Body of pancreas (tissue), 4 donors: ENCODE results near the gene ARMH1. TPM values are rescaled to one million over a fixed set of nuclear protein-coding genes. Genes with fewer than 3 reads are reported as not detected.

Source experiments
- ATAC-seq: fragments of 150-250 bp; one replicate; pipeline ENCODE4 v1.9.1; 2016
- DNase-seq, 4 donors: peaks; one replicate each; pipeline ENCODE4 v3.0.0-alpha.2; 2019
- H3K27ac ChIP-seq, 4 donors: fragments of 200-600 bp; sonication (generic); 1 replicate in 3 of 4; 2 replicates in 1 of 4; pipeline versions ENCODE4 v1.5.1 to v1.6.1; 2016 to 2019; ENCODE audit warnings: mild to moderate bottlenecking in 1 of 4, mixed read lengths in 1 of 4, moderate library complexity in 1 of 4
- H3K27me3 ChIP-seq, 2 donors: fragments of 200-600 bp; sonication (generic); one replicate each; pipeline ENCODE4 v1.6.0; 2016; ENCODE audit warnings: mild to moderate bottlenecking in 1 of 2
- H3K36me3 ChIP-seq, 2 donors: fragments of 200-600 bp; sonication (generic); replicated peaks in 1 of 2; 2 replicates each; pipeline ENCODE4 v1.5.1; 2016; ENCODE audit warnings: low read depth in 2 of 2; ENCODE audit not compliant: insufficient read depth in 1 of 2
- H3K4me1 ChIP-seq: fragments of 200-600 bp; sonication (generic); one replicate; pipeline ENCODE4 v1.6.0; 2016
- H3K4me3 ChIP-seq, 2 donors: fragments of 200-600 bp; sonication (generic); 1 replicate in 1 of 2; 2 replicates in 1 of 2; pipeline ENCODE4 v1.5.1; 2016 to 2019
- H3K9me3 ChIP-seq, 3 donors: fragments of 200-600 bp; sonication (generic); 1 replicate in 2 of 3; 2 replicates in 1 of 3; pipeline ENCODE4 v1.5.1; 2016
- CTCF ChIP-seq, 7 experiments: fragments of 450-650 bp in 4 of 7; fragments of 200-600 bp in 3 of 7; sonication (generic) in 3 of 7; IDR thresholded peaks; one replicate each; pipeline ENCODE4 v1.5.1; 2016 to 2019; ENCODE audit warnings: antibody characterized with exemption in 7 of 7
- POLR2A ChIP-seq, 3 donors: fragments of 450-650 bp; IDR thresholded peaks; one replicate each; pipeline ENCODE4 v1.6.1; 2016; ENCODE audit warnings: antibody characterized with exemption in 3 of 3, mild to moderate bottlenecking in 2 of 3
- WGBS, 2 donors: methylation state at CpG; one replicate each; pipeline ENCODE4 v1.1.5; 2017; 5-methylcytosine and 5-hydroxymethylcytosine counted together
- intact Hi-C: fragments of 100-400 bp; cut with DNase I; formaldehyde crosslinking; loops from one replicate; pipeline ENCODE4 v1.15.1; 2023
- total RNA-seq, 2 donors: library from RNA; depleted of rRNA; stranded (reverse); fragments of >200 nt; gene quantifications; one replicate each; pipeline ENCODE4 v1.1.0, GENCODE V29; 2016

Gene ARMH1
- total RNA-seq, 2 donors from 2014 or later = 1.0 TPM; not detected in 1

- Histone ChIP-seq H3K36me3 (no peaks in the 10 kb centered on the region), H3K27me3 (no peaks in the 10 kb centered on the region), H3K4me1 (no peaks in the 10 kb centered on the region), H3K4me3 (no peak overlapping the region), H3K27ac (no peak overlapping the region), H3K9me3 (no peaks in the 10 kb centered on the region)
- ATAC-seq = no peak
- DNase-seq = no peak
- intact Hi-C loops = no loop called here
- no peak for TF ChIP-seq CTCF (IDR thresholded peaks at IDR 0.05)
- no peak for TF ChIP-seq POLR2A (IDR thresholded peaks at IDR 0.05)
- 83 to 85% methylated on average over 8 of the region's 8 CpGs for WGBS, 2 donors
Observed at GRCh38 chr1:44685881-44686280, 11.4 kb downstream of the ARMH1 start.

GRCh38 chr1:44688760-44689446 is 14.4 kb downstream of the ARMH1 start:
- H3K4me3 ChIP-seq = no peak overlapping the region
- no peaks in the 10 kb centered on the region for H3K4me1 ChIP-seq
- DNase-seq (no peak), ATAC-seq (no peak)
- TF ChIP-seq POLR2A (IDR thresholded peaks at IDR 0.05) (no peak), CTCF (IDR thresholded peaks at IDR 0.05) (no peak)
- H3K9me3 ChIP-seq = no peaks in the 10 kb centered on the region
- 83 to 84% methylated on average over 12 of the region's 12 CpGs for WGBS, 2 donors
- intact Hi-C loops = no loop called here
- H3K36me3 ChIP-seq = no peaks in the 10 kb centered on the region
- no peak overlapping the region for H3K27ac ChIP-seq
- no peaks in the 10 kb centered on the region for H3K27me3 ChIP-seq

- ATAC-seq (no peak), DNase-seq (no peak)
- Histone ChIP-seq H3K36me3 (no peaks in the 10 kb centered on the region), H3K9me3 (no peaks in the 10 kb centered on the region), H3K27me3 (no peaks in the 10 kb centered on the region), H3K4me1 (no peaks in the 10 kb centered on the region), H3K4me3 (no peak overlapping the region), H3K27ac (no peak overlapping the region)
- 89 to 94% methylated on average over 3 of the region's 3 CpGs for WGBS, 2 donors
- no peak for TF ChIP-seq CTCF (IDR thresholded peaks at IDR 0.05)
- no peak for TF ChIP-seq POLR2A (IDR thresholded peaks at IDR 0.05)
- intact Hi-C loops = no loop called here
Observed at GRCh38 chr1:44689447-44689765, 14.9 kb downstream of the ARMH1 start.

- Histone ChIP-seq H3K36me3 (no peaks in the 10 kb centered on the region), H3K4me1 (no peaks in the 10 kb centered on the region), H3K9me3 (no peaks in the 10 kb centered on the region), H3K27ac (no peak overlapping the region), H3K27me3 (no peaks in the 10 kb centered on the region), H3K4me3 (no peak overlapping the region)
- no peak for ATAC-seq
- no peak for DNase-seq
- WGBS, 2 donors = 60 to 63% methylated on average over 2 of the region's 2 CpGs
- TF ChIP-seq CTCF (IDR thresholded peaks at IDR 0.05) (no peak), POLR2A (IDR thresholded peaks at IDR 0.05) (no peak)
- intact Hi-C loops = no loop called here
Observed at GRCh38 chr1:44693159-44693558, 18.6 kb downstream of the ARMH1 start.

- no peak for TF ChIP-seq POLR2A (IDR thresholded peaks at IDR 0.05)
- no peak for TF ChIP-seq CTCF (IDR thresholded peaks at IDR 0.05)
- H3K36me3 ChIP-seq = no peaks in the 10 kb centered on the region
- H3K27ac ChIP-seq = no peak overlapping the region
- 87 to 93% methylated on average over 3 of the region's 3 CpGs for WGBS, 2 donors
- ATAC-seq (no peak), DNase-seq (no peak)
- no peaks in the 10 kb centered on the region for H3K9me3 ChIP-seq
- intact Hi-C loops = no loop called here
- H3K4me1 ChIP-seq = no peaks in the 10 kb centered on the region
- no peaks in the 10 kb centered on the region for H3K27me3 ChIP-seq
- H3K4me3 ChIP-seq = no peak overlapping the region
Observed at GRCh38 chr1:44693900-44694299, 19.4 kb downstream of the ARMH1 start.
